ENCODE measurements around the gene GADD45G. TPM values are rescaled to one million over a fixed set of nuclear protein-coding genes. Genes with fewer than 3 reads are reported as not detected.

The GADD45G gene
- total RNA-seq, 1 experiment from 2014 or later = 6.0 TPM

GRCh38 chr9:89609426-89610006 lies 4.7 kb downstream of the GADD45G start:
- DNase-seq (ENCODE audit: low spot score) = no peak

GRCh38 chr9:89610391-89610925 lies 5.6 kb downstream of the GADD45G start:
- DNase-seq (ENCODE audit: low spot score) = no peak

DNA sequence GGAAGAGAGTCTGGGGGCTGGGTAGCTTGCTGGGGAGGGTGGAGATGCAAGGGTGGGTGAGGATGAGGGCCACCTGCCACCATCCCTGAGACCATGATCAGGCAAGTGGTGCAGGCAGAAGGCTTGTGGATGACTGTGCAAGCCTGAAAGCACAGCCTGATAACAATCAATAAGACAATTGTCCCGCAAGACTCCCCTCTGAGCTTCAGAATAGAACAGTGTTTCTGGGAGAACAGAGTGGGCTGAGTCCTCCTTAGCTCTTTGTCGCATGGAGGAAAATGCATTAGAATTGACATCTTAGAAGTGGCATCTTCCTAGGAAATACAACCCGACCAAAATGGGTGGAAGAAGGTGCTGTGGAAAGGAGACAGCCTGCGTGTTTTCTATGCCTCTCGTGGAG lies 6.6 kb downstream of the GADD45G start:
- no peak for DNase-seq (ENCODE audit: low spot score)

GRCh38 chr9:89612566-89613278 lies 7.9 kb downstream of the GADD45G start:
- no peak for DNase-seq (ENCODE audit: low spot score)

DNA sequence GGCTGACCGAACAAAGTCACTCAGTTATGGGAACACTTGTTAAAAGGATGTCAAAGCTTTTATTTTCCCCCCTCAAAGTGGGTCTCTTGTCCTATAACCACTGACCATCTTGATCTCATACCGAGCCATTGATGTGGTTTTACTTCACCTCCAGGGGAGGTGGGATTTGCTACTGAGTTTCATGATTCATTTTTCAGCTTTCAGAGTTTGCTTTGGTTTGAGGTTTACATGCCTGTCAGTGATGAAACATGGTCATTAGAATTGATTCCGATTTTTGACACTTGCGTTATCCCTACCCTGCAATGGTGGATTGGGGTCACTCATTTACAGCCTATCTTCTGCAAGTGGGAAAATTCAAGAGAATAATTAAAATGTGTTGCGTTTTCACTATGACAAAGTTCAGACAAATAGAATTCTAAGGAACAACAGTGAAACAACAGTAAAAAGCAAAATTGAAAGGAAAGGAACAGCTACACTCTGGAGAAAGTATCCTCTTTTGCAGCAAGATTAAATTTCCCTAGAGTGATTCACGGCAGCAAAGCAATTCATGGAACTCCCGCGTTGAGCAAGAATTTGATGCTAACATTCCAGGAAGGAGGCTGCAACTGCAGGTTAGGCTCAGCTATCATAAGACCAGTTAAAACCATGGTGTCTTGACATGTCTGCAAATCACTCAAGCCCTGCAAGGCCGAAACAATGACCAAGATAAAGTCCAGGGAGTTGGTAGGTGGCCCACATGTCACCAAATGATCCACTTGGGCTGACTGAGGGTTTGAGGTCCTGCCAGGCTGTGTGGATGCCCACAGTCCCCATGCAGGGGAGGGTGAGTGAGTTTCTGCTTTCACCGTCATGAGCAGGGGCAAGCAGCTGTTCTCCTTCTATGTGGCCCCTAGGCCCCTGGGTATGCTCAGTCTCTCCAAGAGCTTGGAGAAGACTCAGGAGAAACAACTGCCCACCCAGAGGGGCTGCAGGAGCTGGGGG lies 9.4 kb downstream of the GADD45G start:
- peak; percentile 31 for DNase-seq (ENCODE audit: low spot score)

- no peak for DNase-seq (ENCODE audit: low spot score)
Measured at GRCh38 chr9:89615661-89616060, 10.8 kb downstream of the GADD45G start.

- DNase-seq (ENCODE audit: low spot score) = no peak
Measured at GRCh38 chr9:89616411-89616810, 11.6 kb downstream of the GADD45G start.

DNA sequence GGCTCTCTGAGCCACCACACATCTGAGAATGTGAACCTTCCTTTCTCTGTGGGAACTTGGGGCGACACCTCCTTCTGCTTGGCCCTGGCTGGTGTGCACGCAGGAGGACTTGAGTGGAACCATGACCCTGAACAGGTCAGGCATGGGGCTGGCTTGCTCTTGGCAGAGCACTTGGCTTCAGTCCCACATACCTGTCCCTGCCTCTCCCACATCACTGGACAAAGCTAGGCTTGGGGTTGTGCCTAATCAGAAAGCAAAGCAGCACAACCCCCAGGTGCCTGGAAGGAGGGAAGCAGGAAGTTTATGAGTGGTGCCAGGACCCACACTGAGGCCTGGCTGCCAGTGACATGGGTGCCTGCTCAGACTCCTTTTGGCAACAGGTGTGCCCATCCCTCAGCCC lies 13.2 kb downstream of the GADD45G start:
- no peak for DNase-seq (ENCODE audit: low spot score)

DNA sequence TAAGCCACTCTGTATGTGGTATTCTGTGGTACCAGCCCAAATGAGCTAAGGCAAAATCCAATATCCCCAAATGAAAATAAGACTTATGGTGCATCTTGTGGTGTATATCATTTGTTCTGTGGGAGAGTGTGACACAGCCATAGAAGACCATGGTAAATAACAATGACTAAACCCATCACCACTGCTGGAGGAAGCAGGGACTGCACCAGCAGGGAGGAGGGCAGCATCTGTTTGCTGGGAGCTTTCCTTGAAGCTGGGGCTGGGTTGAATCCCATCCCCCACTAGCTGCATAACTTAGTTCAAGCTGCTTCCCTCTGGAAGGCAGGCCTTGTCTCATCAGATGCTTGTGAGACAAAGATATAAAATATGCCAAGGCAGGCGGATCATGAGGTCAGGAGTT lies 14.2 kb downstream of the GADD45G start:
- no peak for DNase-seq (ENCODE audit: low spot score)

DNA sequence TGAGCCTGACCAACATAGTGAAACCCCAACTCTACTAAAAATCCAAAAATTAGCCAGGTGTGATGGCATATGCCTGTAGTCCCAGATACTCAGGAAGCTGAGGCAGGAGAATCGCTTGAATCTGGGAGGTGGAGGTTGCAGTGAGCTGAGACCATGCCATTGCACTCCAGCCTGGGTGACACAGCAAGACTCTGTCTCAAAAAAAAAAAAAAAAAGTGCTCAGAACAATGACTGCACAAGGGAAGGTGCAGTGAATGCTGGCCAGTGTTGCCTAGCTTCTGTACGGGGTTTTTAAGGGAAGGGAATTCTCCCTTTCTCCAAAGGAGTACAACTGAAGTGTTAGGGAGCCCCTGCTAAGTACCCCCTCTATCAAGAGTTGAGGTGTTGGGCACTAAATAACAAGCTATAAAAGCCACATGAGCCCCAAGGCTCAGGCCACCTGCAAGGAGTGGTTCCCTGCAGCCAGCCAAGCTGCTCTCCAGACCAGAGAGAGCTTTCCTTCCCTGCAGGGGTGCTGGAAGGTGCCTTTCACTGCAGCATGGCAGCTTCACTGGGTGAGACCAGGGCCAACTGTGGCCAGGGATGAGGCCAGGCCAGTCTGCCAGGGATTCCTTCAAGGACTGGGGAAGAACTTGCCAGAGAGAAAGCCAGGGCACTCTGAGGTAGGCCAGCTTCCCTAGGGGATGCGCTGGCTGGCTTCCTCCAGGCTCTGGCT lies 14.8 kb downstream of the GADD45G start:
- no peak for DNase-seq (ENCODE audit: low spot score)

DNA sequence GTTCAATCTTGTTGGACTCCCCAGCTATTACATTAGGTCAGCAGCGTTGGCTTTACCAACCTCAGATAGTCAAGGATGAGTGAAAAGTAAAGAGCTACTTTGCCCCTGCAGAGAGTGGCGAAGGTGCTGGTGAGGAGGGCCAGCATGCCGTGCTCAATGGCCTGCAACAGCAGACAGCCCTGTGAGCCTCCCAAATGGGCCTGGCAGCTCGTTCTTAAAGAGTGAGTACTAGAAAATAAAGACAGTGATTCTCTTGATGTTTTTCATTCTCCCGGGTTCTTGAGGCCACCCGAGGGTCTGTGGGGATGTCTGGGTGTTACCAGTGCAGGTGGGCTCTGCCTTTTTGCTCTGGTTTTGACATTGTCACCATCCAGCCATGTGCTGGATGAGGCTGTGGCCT lies 16.2 kb downstream of the GADD45G start:
- no peak for DNase-seq (ENCODE audit: low spot score)

DNA sequence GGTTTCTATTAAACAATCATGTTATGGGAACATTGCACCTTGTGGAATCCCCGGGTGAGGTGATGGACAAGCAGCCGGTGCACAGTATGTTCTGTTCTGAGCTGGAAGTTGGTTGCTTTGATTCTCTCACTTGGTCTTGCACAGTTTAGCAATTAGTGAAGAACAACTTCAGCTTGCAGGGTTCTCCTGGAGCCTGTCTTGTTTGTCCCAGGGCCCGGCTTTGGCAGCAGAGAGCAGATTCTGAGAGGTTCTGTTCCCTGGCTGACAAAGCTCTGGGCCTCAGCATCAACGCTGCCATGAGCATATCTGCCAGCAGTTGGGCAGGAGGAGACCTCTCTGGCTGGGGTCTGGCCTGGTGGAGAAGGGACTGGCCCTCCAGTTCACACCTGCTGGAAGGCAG lies 16.9 kb downstream of the GADD45G start:
- DNase-seq (ENCODE audit: low spot score) = no peak

- DNase-seq (ENCODE audit: low spot score) = no peak
Measured at GRCh38 chr9:89622933-89623861, 18.4 kb downstream of the GADD45G start.

- DNase-seq (ENCODE audit: low spot score) = no peak
Measured at GRCh38 chr9:89623925-89624420, 19.2 kb downstream of the GADD45G start.

DNA sequence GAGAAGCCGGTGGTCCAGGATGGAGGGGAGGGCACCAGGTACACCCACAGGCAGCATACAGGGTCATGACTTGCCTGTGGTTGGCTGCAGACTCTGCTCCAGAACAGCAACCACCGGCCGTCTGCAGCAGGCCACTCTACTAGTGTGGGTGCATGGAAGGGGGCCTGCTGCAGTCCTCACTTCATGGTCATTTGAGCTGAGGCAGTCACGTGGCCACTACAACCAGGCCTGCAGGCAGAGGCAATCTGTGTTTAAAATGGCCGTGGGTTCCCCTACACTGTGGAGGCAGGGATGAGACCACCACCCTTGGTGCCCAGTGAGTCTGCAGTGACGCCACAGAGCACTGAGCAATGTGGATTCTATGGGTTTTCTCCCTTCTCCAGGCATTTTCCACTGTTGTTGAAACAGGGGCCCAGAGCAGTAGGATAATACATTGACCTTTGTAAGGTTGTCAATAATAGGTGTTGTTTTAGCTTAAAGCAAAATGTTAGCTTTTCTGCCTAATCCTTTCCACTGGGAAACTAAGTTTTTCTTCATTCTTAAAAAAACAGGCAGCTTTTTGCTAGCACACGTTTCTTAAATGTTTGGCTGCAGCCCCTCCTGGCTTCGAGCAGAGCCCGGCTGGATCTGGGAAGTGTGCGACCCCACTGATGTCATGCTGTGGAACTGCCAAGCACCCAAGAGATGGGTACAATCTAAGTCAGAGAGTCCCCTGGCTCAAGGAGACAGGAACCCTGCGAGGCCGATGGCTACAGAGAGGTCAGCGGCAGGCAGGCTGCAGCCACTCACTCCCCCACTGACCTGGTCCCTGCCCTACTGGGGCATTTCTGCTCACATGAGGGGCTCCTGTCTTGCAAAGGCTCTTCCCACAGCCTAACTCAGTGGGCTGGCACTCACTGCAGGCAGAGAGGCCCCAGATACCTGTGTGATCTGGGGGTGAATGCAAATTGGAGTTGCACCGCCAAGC lies 21.2 kb downstream of the GADD45G start:
- DNase-seq (ENCODE audit: low spot score) = no peak

GRCh38 chr9:89626741-89627265 lies 22.0 kb downstream of the GADD45G start:
- DNase-seq (ENCODE audit: low spot score) = no peak

DNA sequence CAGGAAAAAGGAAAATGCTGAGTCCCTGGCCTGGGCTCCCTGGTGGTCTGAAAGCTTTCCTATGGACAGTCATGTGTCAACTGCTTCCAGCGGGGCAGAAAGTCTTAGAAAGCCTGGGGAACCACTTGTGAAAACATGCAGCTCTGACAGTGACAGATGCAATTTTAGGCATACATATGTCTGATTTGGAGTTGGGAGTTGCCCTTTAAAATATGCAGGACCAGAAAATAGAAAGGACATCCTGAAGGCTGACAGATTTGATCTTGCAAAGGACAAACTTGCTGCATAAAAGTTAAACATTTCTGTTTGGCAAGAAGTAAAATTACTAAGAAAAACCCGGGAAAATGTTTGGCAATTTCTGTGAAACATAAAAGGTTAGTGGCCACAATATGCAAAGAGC lies 23.8 kb downstream of the GADD45G start:
- no peak for DNase-seq (ENCODE audit: low spot score)

- DNase-seq (ENCODE audit: low spot score) = no peak
Measured at GRCh38 chr9:89629081-89629976, 24.5 kb downstream of the GADD45G start.

All from A172 (cell line).